Activated CD4-positive, alpha-beta memory T cell treated with anti-CD3 and anti-CD28 coated beads for 36 hours (primary cell): ENCODE data around the gene RAPGEF2. TPM values are rescaled to one million over a fixed set of nuclear protein-coding genes. Genes with fewer than 3 reads are reported as not detected.
A peak's percentile ranks its signal among the peaks of the same experiment; 100 is the strongest.
"Not testable (repeated sequence)": the region's sequence is repeated elsewhere in the genome, so short reads cannot be mapped to it uniquely, and the experiment has no call there.

Experiments used
- CTCF ChIA-PET: fragments of 350-600 bp; sonication (Branson Sonifier 250); formaldehyde crosslinking; loops from one replicate; lab custom pipeline; 2021; ENCODE audit warnings: antibody characterized with exemption, inconsistent platforms; lab: Charles Lee
- POLR2A ChIA-PET: fragments of 350-600 bp; sonication (Branson Sonifier 250); formaldehyde crosslinking; loops from one replicate; lab custom pipeline; 2021; ENCODE audit warnings: antibody characterized with exemption; lab: Charles Lee
- DNase-seq: peaks from one replicate; pipeline ENCODE4 v3.0.0-alpha.2; 2020
- H3K27ac Mint-ChIP-seq: one replicate; pipeline ENCODE4 v1.8.0; 2021; ENCODE audit warnings: mixed read lengths
- H3K27me3 Mint-ChIP-seq: one replicate; pipeline ENCODE4 v1.8.0; 2021; ENCODE audit warnings: mixed read lengths
- H3K36me3 Mint-ChIP-seq: one replicate; pipeline ENCODE4 v1.8.0; 2021; ENCODE audit warnings: mixed read lengths
- H3K4me1 Mint-ChIP-seq: one replicate; pipeline ENCODE4 v1.8.0; 2021; ENCODE audit warnings: low read depth, mixed read lengths
- H3K4me3 Mint-ChIP-seq: one replicate; pipeline ENCODE4 v1.8.0; 2021; ENCODE audit warnings: mild to moderate bottlenecking, mixed read lengths
- H3K9me3 Mint-ChIP-seq: one replicate; pipeline ENCODE4 v1.8.0; 2021; ENCODE audit warnings: mixed read lengths
- intact Hi-C: fragments of 100-400 bp; cut with micrococcal nuclease; formaldehyde crosslinking; loops from one replicate; pipeline ENCODE4 v1.15.1; 2023
- total RNA-seq, 2 experiments: library from RNA; stranded (reverse); gene quantifications; one replicate each; pipeline ENCODE4 v1.2.3, GENCODE V29; 2021

Gene RAPGEF2
- total RNA-seq, 2 experiments from 2014 or later = 18.6 to 22.0 TPM

DNA sequence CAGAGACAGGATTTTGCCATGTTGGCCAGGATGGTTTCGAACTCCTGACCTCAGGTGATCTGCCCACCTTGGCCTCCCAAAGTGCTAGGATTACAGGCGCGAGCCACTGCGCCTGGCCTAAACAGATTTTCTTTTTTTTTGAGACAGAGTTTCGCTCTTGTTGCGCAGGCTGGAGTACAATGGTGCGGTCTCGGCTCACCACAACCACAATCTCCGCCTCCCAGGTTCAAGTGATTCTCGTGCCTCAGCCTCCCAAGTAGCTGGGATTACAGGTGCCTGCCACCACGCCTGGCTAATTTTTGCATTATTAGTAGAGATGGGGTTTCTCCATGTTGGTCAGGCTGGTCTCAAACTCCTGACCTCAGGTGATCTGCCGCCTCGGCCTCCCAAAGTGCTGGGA lies 25.9 kb upstream of the RAPGEF2 start:
- not testable (repeated sequence) for H3K27me3 Mint-ChIP-seq, H3K36me3 Mint-ChIP-seq, H3K4me3 Mint-ChIP-seq, H3K9me3 Mint-ChIP-seq, H3K27ac Mint-ChIP-seq
- CTCF ChIA-PET = interaction anchor here (1.3 kb wide), 1 partner anchor 31 kb away, joined by 5 read pairs; no protein-coding TSS in a partner anchor
- POLR2A ChIA-PET = interaction anchor here (1.4 kb wide), 1 partner anchor 30 kb away, joined by 3 read pairs; no protein-coding TSS in a partner anchor
- intact Hi-C loops = loop anchor here (1.0 to 5.0 kb wide), 8 partner anchors 24 to 406 kb away; partner anchors contain the start of genes C4orf46 and FNIP2
- H3K4me1 Mint-ChIP-seq = peaks cover 22% of the 10 kb centered on the region
- DNase-seq = peak; percentile 44

DNA sequence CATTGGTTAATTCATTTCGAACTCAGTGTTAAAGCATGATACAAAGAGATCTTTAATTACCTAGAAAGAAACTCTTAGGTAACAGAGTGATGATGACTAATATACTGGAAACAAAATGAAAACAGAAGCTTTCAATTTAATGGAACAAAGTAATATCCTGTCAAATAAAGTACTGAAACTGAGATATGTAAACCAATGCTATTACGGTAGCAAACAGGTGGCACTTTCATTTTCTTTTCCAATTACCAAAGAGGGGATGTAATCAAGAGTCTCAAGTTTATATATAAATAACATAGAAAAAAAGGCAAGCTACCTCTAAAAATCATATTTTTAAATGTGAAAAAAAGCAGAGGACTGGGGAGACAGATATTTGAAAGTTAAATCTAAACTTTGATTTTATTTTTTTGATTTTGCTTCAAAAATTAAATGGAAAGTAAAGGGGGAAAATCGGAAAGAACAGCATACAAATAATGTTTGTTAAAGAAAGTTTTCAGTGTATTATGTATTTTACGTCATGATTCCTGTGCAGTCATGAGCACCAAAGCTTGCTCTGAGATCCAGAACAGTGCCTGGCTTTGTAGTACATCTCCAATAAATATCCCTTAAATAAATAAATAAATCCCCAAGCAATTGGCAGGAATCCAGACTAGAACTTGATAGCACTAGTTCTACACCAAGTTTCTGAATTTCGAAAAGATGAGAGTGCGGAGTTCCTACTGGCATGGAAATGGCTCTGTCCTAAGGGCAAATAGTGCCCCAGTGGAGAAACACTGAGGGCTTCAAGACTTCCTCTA lies 25.0 kb upstream of the RAPGEF2 start:
- Mint-ChIP-seq H3K4me3 (no peak overlapping the region), H3K36me3 (no peaks in the 10 kb centered on the region), H3K4me1 (peaks cover 22% of the 10 kb centered on the region), H3K9me3 (no peaks in the 10 kb centered on the region), H3K27ac (no peak overlapping the region), H3K27me3 (no peaks in the 10 kb centered on the region)
- ChIA-PET POLR2A (interaction anchor here (1.4 kb wide), 1 partner anchor 29 kb away, joined by 3 read pairs; no protein-coding TSS in a partner anchor), CTCF (interaction anchor here (1.3 kb wide), 1 partner anchor 30 kb away, joined by 5 read pairs; no protein-coding TSS in a partner anchor)
- intact Hi-C loops = loop anchor here (1.0 to 5.0 kb wide), 8 partner anchors 23 to 407 kb away; partner anchors contain the start of genes C4orf46 and FNIP2
- DNase-seq = no peak

DNA sequence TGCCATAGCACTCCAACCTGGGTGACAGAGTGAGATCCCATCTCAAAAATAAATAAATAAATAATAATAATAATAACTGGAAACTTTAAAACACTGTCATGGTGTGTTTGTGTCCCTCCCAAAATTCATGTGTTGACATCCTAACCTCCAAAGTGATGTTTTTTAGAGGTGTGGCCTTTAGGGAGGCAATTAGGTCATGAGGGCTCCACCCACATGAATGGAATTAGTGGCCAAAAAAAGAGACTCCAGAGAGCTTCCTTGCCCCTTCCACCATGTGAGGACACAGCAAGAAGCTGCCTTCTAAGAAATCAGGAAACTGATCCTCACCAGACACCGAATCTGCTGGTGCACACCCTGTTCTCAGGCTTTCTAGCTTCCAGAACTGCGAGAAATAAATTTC lies 23.8 kb upstream of the RAPGEF2 start:
- H3K4me3 Mint-ChIP-seq = no peak overlapping the region
- H3K36me3 Mint-ChIP-seq = no peaks in the 10 kb centered on the region
- H3K4me1 Mint-ChIP-seq = peaks cover 22% of the 10 kb centered on the region
- H3K27me3 Mint-ChIP-seq = peaks cover 3% of the 10 kb centered on the region
- H3K9me3 Mint-ChIP-seq = no peaks in the 10 kb centered on the region
- no peak overlapping the region for H3K27ac Mint-ChIP-seq
- no peak for DNase-seq
- intact Hi-C loops = loop anchor here (5.0 kb wide), 2 partner anchors 257 to 312 kb away; partner anchors contain the start of gene FNIP2
- ChIA-PET POLR2A (no interaction called here), CTCF (interaction anchor here (1.0 kb wide), 1 partner anchor 31 kb away, joined by 3 read pairs; no protein-coding TSS in a partner anchor)

DNA sequence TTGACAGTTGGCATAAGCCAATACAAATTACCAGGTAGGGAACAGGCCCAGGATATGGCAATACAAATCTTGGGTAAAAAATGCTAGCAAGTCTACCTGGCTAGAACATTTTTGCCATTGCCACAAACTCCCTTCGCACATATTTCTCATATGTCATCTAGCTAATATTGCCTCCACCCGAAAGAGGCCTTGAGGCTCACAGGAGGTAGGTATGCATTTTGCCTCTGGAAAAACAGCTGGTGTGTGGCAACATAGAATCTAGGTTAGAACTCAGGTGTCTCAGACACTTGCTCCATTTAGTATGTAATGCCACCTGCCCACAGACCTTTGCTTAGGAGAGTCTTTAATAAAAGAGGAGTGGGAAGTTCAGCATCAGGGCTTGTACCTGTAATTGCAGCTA lies 16.3 kb upstream of the RAPGEF2 start:
- Mint-ChIP-seq H3K9me3 (peaks cover 2% of the 10 kb centered on the region), H3K27ac (no peak overlapping the region), H3K36me3 (no peaks in the 10 kb centered on the region), H3K4me1 (no peaks in the 10 kb centered on the region), H3K4me3 (no peak overlapping the region), H3K27me3 (peaks cover 6% of the 10 kb centered on the region)
- ChIA-PET CTCF (no interaction called here), POLR2A (no interaction called here)
- no peak for DNase-seq
- intact Hi-C loops = no loop called here

DNA sequence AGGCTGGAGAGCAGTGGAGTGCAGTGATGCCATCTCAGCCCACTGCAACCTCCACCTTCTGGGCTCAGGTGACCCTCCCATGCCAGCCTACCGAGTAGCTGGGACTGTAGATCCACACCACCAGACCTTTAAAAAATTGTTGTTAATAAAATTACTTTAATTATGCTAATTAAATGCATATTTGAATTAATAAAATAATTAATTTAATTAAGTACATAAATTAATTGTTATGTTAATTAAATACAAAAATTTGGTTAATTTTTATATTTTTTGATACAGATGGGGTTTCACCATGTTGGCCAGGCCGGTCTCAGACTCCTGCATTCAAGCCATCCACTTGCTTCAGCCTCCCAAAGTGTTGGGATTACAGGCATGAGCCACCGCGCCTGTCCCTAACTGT lies 12.6 kb upstream of the RAPGEF2 start:
- Mint-ChIP-seq H3K36me3 (no peaks in the 10 kb centered on the region), H3K4me1 (no peaks in the 10 kb centered on the region), H3K9me3 (peaks cover 2% of the 10 kb centered on the region), H3K4me3 (no peak overlapping the region), H3K27me3 (peaks cover 4% of the 10 kb centered on the region), H3K27ac (no peak overlapping the region)
- DNase-seq = no peak
- ChIA-PET POLR2A (no interaction called here), CTCF (no interaction called here)
- intact Hi-C loops = no loop called here

DNA sequence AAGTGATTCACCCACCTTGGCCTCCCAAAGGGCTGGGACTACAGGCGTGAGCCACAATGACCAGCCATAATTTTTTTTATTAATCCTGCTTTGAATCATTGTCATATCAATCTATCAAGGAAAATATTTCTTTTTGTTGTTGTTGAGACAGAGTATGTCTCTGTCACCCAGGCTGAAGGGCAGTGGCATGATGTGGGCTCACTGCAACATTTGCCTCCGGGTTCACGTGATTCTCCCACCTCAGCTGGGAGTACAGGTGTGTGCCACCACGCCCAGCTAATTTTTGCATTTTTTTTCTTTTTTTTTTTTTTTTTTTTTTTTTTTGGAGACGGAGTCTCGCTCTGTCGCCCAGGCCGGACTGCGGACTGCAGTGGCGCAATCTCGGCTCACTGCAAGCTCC lies 8.7 kb upstream of the RAPGEF2 start:
- H3K9me3 Mint-ChIP-seq, DNase-seq, H3K4me1 Mint-ChIP-seq, POLR2A ChIA-PET, H3K27ac Mint-ChIP-seq, H3K4me3 Mint-ChIP-seq, H3K27me3 Mint-ChIP-seq, H3K36me3 Mint-ChIP-seq, intact Hi-C loops, CTCF ChIA-PET: not testable (repeated sequence)

DNA sequence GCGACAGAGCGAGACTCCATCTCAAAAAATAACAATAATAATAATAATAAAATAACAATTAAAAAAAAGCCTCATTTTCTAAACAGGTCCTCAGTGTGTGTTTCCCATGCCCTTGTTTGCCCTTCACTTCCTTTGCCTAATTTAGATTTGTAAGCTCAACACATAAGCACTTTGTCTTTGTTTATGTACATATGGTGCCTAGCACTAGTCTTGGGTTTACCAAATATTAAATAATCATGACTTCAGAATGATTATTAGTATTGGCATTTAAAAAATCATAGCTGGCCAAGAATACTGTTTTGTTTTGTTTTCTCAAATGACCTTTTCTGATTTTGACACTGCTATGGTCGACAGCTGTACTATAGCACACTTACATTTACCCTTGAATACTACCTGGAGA lies 6.4 kb upstream of the RAPGEF2 start:
- Mint-ChIP-seq H3K27ac (no peak overlapping the region), H3K4me1 (peaks cover 8% of the 10 kb centered on the region), H3K9me3 (peaks cover under 1% of the 10 kb centered on the region), H3K36me3 (no peaks in the 10 kb centered on the region), H3K27me3 (peaks cover 8% of the 10 kb centered on the region), H3K4me3 (no peak overlapping the region)
- DNase-seq = no peak
- CTCF ChIA-PET = no interaction called here
- intact Hi-C loops = no loop called here
- POLR2A ChIA-PET = no interaction called here

DNA sequence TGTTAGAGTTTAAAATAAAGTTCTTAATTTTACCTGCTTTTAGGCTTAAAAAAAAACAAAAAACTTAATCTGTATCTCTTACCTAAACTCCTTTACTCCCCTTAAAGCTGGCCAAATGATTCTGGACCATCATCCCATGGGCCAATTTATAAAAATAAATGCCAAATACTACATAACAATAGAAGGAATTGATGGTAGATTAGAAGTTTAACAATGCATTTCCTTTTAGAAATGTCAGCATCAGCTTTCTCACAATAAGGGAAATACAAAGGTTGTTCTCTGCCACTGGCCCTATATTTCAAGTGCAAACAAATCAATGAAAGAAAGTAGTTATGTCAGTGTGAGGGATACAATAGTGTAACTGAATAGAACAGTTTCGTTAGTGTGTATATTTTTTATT lies 5.7 kb upstream of the RAPGEF2 start:
- H3K27me3 Mint-ChIP-seq = peaks cover 11% of the 10 kb centered on the region
- intact Hi-C loops = no loop called here

DNA sequence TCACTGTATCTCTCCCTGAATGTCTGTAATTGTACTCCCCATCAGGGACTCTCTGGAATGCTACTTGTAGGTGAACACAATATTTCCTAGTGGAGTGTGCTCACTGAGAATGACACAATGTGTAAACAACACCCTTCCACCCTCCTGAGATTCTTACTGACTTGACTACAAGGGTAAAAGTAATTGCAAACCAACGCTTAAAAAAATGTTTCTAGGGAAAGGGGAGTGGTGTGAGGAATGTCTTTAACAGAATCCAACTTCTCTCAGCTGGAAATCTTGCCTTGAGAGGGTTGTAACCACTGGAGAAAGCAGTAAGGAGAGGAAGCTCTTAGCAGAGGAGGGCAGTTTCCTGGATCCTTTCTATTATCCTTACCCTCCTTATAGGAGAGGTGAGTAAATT lies 5.1 kb upstream of the RAPGEF2 start:
- H3K9me3 Mint-ChIP-seq = no peaks in the 10 kb centered on the region
- no peaks in the 10 kb centered on the region for H3K36me3 Mint-ChIP-seq
- DNase-seq = no peak
- H3K27me3 Mint-ChIP-seq = peaks cover 11% of the 10 kb centered on the region
- ChIA-PET POLR2A (interaction anchor here (0.6 kb wide), 1 partner anchor 374 kb away, joined by 3 read pairs; no protein-coding TSS in a partner anchor), CTCF (no interaction called here)
- H3K4me1 Mint-ChIP-seq = peaks cover 17% of the 10 kb centered on the region
- H3K4me3 Mint-ChIP-seq = no peak overlapping the region
- H3K27ac Mint-ChIP-seq = no peak overlapping the region
- intact Hi-C loops = no loop called here

More for the DNA sequence above, 5.7 kb upstream of the RAPGEF2 start:
- no peak for DNase-seq
- Mint-ChIP-seq H3K36me3 (no peaks in the 10 kb centered on the region), H3K9me3 (no peaks in the 10 kb centered on the region), H3K4me3 (no peak overlapping the region), H3K4me1 (peaks cover 15% of the 10 kb centered on the region), H3K27ac (no peak overlapping the region)
- POLR2A ChIA-PET = no interaction called here
- CTCF ChIA-PET = no interaction called here

DNA sequence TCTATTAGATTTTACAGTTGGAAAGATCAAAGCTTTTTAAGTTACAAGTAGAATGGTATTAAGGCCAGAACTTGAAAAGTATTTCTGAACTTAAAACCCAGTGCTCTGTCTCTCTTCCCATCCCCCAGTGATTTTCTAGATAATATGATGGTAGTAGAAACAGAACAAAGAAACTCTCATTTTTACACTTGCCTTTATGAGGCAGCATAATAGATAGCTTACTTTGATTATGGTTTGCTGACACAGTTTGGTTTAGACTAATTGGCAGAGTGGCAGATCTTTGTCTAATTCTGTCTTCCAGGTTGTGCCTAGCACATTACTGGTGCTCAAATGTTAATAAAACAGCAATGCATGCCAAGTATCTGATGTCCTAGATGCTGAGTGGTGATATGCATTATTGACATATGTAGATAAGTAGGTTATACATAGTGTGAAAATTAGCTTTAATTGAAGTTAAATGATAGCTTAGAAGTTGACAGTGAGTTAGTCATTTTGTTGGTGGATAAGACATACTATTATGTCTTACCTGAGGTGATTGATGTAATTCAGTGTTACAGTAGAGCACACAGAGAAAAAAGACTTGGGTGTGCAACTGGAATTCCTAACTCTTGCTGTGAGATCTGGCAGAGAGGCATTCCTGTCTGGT lies 4.3 kb upstream of the RAPGEF2 start:
- H3K36me3 Mint-ChIP-seq = no peaks in the 10 kb centered on the region
- ChIA-PET POLR2A (no interaction called here), CTCF (no interaction called here)
- intact Hi-C loops = no loop called here
- H3K27ac Mint-ChIP-seq = no peak overlapping the region
- no peak overlapping the region for H3K4me3 Mint-ChIP-seq
- no peaks in the 10 kb centered on the region for H3K9me3 Mint-ChIP-seq
- H3K27me3 Mint-ChIP-seq = peaks cover 11% of the 10 kb centered on the region
- H3K4me1 Mint-ChIP-seq = peaks cover 17% of the 10 kb centered on the region
- DNase-seq = no peak

DNA sequence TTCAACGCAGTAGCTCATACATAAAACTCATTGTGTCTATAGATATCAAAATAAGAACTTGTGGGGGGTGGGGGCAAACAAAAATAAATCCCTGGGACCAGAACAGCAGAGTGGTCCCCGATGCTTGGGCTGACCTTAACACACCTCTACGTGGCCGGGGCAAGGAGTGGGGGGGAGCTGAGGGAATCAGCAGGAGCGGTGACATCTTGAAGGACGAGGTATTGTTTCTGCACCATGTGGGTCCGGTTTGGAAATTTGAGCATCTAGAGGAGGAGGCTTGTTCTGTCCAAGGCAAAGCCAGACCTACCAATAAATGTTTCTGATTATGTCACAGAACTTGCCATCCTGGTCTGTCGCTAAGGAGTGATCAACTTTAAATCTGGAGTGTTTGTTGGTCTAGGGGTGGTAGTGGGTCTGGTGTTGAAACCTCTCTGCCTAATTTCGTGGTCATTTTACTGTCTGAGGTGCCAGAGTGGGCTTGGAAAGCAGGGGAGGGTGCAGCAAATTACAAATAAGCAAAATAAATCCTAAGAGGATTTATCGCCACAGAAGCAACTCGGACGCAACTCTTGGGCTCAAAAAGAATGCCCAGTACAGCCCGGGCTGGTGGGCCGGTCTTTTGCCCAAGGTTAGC lies 774 bp upstream of the RAPGEF2 start:
- Mint-ChIP-seq H3K27me3 (peaks cover 7% of the 10 kb centered on the region), H3K4me3 (peak overlapping the region; percentile 71), H3K36me3 (peaks cover 3% of the 10 kb centered on the region), H3K9me3 (no peaks in the 10 kb centered on the region), H3K4me1 (peaks cover 39% of the 10 kb centered on the region), H3K27ac (no peak overlapping the region)
- ChIA-PET POLR2A (no interaction called here), CTCF (no interaction called here)
- no peak for DNase-seq
- intact Hi-C loops = loop anchor here (1.0 to 10.0 kb wide), 4 partner anchors 25 to 333 kb away; partner anchors contain the start of gene FNIP2
